OCI-LY7 (cell line): ENCODE data around the gene SMYD3.

ENCODE experiments used
- EZH2phosphoT487 ChIP-seq: fragments of 200-600 bp; sonication (generic); IDR thresholded peaks from 2 replicates; pipeline ENCODE4 v1.6.1; 2018; ENCODE audit warnings: low read depth, borderline replicate concordance, mild to moderate bottlenecking, mixed run types, antibody characterized with exemption, low read length, moderate library complexity, mixed read lengths
- TF ChIP-seq, protein P1 (sequence below): fragments of 200-600 bp; sonication (generic); conservative IDR thresholded peaks from 2 replicates; pipeline ENCODE4 v1.5.1; 2014; ENCODE audit warnings: mild to moderate bottlenecking, antibody characterized with exemption, low read length, moderate library complexity, mixed read lengths

DNA sequence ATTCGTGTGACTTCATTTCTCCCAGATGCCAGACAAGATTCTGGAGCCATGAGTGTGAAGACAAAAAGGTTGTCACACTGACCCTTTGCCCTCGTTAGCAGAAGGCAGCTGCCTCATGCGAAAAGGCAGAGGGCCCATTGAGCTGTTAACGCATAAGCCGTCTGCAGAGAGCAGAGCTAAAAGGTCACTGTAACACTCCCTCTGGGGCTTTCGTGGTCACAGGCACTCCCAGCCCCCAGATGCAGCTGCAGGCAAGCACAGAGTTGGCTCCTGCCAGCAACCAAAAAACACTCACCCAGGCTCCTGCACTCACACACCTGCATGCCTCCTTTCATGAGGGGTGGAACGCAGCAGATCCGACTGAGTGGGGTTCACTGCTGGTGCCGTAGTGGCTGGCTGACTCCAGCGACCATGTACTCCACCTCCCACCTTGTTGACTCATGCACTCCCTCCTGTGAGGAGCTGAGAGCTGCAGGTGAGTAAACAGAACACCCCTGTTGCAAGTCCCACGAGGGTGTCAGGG is 287.5 kb downstream of the SMYD3 start:
- TF ChIP-seq, protein P1, sequence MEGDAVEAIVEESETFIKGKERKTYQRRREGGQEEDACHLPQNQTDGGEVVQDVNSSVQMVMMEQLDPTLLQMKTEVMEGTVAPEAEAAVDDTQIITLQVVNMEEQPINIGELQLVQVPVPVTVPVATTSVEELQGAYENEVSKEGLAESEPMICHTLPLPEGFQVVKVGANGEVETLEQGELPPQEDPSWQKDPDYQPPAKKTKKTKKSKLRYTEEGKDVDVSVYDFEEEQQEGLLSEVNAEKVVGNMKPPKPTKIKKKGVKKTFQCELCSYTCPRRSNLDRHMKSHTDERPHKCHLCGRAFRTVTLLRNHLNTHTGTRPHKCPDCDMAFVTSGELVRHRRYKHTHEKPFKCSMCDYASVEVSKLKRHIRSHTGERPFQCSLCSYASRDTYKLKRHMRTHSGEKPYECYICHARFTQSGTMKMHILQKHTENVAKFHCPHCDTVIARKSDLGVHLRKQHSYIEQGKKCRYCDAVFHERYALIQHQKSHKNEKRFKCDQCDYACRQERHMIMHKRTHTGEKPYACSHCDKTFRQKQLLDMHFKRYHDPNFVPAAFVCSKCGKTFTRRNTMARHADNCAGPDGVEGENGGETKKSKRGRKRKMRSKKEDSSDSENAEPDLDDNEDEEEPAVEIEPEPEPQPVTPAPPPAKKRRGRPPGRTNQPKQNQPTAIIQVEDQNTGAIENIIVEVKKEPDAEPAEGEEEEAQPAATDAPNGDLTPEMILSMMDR = no peak
- no peak for TF ChIP-seq EZH2phosphoT487
